Cerebellar nuclear complex (tissue), 1 donor: ENCODE results near the gene LPCAT3.
"Not testable (repeated sequence)": the region's sequence is repeated elsewhere in the genome, so short reads cannot be mapped to it uniquely, and the experiment has no call there.

Source experiments
- DNase-seq, 2 experiments: peaks; one replicate each; lab custom pipeline; 2025; lab: John Stamatoyannopoulos, UW

LPCAT3 gene, protein sequence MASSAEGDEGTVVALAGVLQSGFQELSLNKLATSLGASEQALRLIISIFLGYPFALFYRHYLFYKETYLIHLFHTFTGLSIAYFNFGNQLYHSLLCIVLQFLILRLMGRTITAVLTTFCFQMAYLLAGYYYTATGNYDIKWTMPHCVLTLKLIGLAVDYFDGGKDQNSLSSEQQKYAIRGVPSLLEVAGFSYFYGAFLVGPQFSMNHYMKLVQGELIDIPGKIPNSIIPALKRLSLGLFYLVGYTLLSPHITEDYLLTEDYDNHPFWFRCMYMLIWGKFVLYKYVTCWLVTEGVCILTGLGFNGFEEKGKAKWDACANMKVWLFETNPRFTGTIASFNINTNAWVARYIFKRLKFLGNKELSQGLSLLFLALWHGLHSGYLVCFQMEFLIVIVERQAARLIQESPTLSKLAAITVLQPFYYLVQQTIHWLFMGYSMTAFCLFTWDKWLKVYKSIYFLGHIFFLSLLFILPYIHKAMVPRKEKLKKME

DNA sequence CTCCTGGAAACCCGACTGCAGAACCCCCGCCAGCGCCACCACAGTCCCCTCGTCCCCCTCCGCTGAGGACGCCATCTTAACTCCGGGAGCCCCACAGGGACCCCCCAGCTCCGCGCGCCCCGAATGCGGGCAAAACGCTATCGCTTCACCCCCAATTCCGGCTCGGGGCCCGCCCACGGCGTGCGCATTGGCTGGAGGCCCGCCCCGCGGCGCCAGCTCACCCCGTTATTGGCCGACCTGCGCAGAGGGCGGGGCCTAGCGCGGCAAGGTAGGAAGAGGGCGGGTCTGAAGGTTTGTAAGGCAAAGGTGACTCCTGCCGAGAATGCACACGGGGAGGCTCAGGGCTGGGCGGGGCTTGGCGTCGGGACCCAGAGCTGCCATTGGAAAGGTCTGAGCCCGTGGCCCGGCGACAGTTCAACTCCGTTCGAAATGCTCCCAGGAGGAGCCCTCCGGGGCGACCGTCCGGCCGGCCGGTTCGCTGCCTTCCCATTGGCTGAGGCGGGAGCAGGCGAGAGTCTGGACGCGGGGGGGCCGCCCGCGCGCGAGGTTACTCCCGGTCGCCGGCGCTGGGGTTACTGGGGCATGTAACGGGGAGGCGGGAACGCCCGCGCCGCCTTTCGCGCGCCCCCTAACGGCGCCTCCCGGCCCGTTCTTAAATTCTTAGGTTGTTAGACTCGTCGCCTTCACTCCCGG, at the start of gene LPCAT3:
Gene LPCAT3, minus strand, starts transcription at position 127 of the 693 bp plus-strand sequence. Its CDS starts 52 bp downstream, at position 75.
- peak; percentile 92 to 98 for DNase-seq

DNA sequence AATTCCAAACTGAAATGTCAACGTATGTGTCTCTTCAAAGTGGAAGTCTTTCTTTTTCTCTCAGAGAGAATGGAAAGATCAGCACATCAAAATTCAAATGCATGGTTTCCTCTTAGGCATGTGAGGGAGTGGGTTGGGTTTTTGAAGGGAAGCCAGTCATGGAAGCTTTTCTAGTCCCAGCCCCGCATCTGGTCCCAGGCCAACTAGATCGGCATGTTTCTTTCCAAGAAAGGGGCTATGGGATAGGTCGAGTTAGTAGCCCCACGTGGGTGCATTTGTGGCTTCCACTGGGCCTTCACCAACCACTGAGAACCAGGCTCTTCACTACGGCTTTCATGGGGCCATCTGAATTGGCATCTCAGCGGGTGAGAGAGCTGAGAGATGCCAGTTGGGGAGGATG, 48.8 kb upstream of the LPCAT3 start:
- no peak for DNase-seq

DNA sequence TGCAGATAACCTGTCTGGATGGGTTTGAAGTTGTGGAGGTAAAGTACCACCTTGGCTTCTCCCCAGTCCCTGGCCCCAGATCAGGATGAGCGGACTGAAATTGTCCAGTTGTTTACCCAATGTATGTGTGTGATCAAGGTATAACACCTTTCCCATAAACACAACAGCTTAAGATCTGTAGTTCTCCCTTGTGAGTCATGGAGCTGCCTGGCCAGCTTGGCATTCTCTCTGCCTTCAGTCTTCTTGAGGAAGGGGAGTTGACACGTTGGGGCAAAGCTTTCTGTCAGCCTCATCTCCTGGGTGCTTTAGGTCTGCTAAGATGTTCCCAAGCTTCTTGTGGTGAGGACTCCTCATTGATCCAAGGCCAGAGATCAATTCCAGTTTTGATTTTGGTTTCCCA, 48.3 kb upstream of the LPCAT3 start:
- DNase-seq = no peak

DNA sequence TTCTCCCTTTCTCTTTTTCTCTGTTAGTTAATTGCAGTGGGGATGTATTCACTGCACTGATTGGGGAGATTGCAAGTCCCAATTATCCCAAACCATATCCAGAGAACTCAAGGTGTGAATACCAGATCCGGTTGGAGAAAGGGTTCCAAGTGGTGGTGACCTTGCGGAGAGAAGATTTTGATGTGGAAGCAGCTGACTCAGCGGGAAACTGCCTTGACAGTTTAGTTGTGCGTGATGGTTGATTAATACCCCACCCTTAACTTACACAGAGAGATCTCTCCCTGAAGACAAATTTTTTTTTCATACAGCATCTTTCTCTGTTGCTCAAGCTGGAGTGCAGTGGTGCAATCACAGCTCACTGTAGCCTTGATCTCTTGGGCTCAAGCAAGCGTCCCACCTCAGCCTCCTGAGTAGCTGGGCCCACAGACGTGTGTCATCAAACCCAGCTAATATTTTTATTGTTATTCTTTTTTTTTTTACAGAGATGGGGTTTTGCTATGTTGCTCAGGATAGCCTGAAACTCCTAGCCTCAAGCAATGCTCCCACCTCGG, 46.9 kb upstream of the LPCAT3 start:
- DNase-seq = no peak

DNA sequence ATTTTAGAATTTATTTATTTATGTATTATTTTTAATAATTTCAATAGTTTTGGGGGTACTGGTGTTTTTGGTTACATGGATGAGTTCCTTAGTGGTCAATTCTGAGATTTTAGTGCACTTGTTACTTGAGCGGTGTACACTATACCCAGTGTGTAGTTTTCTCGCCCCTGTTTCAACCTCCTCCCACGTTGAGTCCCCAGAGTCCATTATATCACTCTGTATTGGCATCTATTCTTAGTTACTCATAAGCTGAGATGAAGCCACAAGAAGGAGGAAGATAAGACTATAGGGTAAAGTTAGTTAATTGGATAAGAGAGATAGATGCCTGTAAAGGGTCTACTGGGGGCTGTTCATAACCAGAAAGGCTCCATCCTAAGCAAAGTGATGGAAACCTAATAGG, 46.2 kb upstream of the LPCAT3 start:
- DNase-seq = no peak

DNA sequence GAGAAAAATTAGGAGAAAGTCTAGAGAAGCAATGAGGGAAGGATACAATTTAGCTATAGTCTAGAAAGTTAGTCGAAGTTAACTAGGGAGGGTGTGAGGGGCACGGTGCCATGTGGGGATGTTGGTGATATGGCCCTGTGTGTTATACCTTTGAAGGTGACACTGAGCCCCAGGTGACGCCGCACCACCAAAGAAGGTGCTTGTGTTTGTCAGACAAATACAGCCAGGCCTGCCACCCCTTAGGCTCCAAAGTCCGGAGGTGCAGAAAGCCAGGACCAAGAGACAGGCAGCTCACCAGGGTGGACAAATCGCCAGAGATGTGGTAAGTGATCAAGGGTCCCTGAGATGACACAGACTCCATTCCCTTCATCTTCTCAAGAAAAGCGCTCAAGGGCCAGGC, 43.3 kb upstream of the LPCAT3 start:
- no peak for DNase-seq

DNA sequence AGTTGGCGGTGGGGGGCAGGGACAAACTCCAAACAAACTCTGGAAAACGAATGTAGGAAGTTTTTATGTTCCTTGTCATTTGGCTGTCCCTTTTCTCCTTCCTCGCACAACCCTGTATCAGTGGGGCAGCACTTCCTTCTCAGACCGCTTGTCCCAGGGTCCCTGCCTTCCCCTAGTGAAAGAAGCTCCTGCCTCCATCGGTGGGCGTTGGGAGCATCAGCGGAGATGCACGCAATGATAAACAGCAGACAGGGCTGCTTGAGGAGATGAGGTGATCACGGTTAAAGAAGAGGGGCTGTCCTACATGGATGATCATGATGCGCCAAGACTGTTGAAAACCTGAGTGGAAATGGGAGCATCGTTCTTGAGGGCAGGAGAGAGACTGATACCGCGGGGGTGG, 42.9 kb upstream of the LPCAT3 start:
- no peak for DNase-seq

DNA sequence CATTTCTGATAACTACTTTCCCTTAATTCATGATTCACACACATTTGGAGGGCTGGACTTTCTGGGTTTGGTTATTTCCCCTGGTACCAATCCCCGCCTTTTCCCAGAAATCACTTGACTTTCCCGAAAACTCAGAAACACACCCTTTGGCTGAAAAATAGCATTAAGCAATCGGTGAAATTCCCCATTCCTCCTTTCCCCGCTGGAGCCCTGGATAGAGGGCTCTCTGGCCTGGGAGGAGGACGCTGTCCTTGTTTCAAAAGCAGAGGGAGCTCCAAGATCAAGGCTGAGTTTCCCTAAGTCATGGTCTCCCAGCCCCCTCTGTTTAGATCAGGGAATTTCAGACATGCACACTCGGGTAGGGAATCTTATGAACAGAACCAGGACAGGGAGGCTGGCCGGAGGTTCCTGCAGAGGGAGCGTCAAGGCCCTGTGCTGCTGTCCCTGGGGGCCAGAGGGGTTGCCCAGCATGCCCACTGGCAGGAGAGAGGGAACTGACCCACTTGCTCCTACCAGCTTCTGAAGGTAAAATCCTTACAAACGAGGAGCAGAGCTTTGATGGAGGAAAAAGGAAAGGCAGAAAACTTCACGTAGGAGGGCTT, 42.2 kb upstream of the LPCAT3 start, which contains the start of gene C1S:
Gene C1S, plus strand, starts transcription at position 366 of the 602 bp plus-strand sequence. CDS start 1,195 bp downstream, outside the sequence.
- no peak for DNase-seq

DNA sequence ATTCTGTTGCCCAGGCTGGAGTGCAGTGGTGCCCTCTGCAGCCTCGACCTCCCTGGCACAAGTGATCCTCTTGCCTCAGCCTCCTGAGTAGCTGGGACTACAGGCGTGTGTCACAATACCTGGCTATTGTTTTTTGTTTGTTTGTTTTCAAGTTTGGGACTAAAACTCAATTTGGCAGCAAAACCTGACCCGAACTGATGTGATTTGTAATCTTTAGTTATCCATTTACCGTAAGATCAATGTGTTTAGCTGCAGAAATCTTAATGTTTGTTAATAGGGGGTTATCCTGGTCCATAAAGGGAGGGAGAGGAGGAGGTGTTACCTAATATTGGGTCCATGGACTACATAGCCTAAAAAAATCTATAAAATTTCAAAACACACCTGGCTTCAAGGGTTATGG, 41.5 kb upstream of the LPCAT3 start:
- no peak for DNase-seq

DNA sequence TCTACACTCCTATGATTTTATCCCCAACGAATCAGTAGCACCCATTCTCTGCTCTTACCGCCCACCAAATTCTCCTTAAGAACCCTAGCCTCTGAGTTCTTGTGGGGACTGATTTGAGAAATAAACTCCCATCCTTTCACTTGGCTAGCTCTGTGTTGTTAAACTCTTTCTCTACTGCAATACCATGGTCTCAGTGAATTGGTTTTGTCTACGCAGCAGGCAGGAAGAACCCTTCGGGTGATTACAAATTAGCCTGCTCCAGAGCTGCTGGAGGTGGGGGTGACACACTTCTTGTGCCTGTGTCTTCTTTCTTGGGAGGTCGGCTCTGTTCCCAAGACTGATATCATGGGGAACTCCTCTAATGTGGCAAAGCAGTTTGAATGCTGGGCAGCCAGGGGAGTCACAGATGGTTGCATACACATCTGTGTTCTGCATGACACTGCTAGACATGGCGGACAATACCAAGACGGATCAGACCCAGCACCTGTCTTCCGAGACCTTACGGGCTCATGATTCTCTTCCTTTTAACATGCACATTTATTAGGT, 40.6 kb upstream of the LPCAT3 start:
- DNase-seq = no peak

DNA sequence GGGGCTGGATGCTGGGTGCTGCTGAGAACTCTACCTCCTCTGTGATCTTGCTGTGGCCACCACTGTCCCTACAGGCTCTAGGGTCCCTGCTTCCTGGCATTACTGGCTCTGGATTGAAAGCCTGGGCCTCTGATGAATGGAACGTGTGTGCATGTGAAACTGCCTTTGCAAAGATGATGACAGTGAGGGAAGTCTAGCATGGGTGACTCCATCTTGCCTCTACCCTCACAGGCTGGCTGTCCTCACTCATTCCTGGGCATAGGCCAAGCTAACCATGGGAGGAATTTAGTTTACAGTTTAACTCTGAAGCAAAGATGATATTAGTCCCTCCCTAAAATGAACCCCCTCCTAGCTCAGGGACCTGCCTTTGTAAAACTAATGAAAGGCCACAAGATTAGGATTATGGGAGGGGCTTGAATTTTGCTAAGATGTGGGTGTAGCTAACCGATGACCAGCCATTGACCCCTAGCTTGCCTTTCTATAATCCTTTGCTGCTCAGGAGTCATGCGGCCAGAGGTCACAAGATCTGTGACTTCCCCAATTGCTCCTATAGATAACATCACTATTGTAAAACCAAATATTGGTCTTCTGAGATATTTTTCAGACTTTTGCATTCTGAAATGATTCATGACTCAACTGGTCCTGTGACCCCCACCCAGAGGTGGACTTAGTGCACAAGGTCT, 40.0 kb upstream of the LPCAT3 start:
- no peak for DNase-seq

DNA sequence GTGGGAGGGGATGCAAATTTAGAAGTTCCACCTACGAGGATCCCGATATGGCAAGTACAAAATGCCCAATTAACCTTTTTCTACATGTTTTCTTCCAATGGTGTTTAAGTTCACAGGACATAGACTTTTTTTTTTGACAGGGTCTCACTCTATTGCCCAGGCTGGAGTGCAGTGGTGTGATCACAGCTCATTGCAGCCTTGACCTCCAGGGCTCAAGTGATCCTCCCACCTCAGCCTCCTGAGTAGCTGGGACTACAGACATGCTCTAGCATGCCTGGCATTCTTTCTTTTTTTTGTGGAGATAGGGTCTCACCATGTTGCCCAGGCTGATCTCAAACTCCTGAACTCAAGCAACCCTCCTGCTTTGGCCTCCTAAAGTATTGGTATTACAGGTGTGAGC, 37.5 kb upstream of the LPCAT3 start:
- DNase-seq = not testable (repeated sequence)

DNA sequence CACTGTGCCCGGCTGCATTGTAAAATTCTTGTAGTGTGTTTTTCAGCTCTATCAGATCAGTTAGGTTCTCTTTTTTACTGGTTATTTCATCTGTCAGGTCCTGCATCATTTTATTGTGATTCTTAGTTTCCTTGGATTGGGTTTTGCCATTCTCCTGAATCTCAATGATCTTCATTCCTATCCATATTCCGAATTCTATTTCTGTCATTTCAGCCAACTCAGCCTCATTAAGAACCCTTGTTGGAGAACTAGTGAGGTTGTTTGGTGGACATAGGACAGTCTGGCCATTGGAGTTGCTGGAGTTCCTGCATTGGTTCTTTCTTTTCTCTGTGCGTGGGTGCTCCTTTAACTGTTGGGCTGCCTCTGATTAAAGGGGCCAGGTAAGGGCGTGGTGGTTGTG, 36.6 kb upstream of the LPCAT3 start:
- DNase-seq = no peak

DNA sequence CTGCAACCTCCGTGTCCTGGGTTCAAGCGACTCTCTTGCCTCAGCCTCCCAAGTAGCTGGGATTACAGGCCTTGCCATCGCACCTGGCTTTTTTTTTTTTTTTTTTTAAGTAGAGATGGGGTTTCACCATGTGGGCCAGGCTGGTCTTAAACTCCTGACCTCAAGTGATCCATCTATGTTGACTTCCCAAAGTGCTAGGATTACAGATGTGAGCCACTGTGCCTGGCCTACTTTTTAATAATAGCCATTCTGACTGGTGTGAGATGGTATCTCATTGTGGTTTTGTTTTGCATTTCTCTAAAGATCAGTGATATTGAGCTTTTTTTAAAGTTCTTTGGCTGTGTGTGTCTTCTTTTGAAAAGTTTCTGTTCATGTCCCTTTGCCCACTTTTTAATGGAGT, 31.7 kb upstream of the LPCAT3 start:
- not testable (repeated sequence) for DNase-seq

DNA sequence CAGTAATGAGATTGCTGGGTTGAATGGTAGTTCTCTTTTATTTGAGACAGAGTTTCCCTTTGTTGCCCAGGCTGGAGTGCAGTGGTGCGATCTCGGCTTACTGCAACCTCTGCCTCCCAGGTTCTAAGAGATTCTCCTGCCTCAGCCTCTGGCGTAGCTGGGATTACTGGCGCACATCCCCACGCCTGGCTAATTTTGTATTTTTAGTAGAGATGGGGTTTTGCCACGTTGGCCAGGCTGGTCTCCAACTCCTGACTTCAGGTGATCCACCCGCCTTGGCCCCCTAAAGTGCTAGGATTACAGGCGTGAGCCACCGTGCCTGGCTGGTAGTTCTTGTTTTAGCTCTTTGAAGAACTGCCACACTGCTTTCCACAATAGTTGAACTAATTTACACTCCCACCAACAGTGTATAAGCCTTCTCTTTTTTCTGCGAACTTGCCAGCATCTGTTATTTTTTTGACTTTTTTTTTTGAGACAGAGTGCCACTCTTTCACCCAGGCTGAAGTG, 31.2 kb upstream of the LPCAT3 start:
- DNase-seq = not testable (repeated sequence)

DNA sequence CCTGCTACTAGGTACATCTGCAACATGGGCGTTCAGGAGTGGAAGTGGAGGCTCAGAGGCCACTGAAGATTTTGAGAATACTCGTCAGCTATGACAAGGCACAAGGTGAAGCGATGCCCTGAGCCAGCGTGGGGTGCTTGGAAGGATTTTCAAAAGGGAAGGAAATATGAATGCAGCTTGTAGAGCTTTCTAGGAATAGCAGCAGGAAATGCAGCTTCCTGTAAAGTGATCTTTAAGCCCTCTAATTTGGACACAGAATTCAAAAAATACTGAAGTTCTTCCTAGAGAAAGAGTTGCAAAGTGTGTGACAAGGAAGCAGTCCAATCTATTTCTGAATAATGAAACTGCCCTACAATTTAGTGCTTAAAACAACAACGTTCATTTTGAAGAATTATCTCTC, 29.0 kb upstream of the LPCAT3 start:
- no peak for DNase-seq

DNA sequence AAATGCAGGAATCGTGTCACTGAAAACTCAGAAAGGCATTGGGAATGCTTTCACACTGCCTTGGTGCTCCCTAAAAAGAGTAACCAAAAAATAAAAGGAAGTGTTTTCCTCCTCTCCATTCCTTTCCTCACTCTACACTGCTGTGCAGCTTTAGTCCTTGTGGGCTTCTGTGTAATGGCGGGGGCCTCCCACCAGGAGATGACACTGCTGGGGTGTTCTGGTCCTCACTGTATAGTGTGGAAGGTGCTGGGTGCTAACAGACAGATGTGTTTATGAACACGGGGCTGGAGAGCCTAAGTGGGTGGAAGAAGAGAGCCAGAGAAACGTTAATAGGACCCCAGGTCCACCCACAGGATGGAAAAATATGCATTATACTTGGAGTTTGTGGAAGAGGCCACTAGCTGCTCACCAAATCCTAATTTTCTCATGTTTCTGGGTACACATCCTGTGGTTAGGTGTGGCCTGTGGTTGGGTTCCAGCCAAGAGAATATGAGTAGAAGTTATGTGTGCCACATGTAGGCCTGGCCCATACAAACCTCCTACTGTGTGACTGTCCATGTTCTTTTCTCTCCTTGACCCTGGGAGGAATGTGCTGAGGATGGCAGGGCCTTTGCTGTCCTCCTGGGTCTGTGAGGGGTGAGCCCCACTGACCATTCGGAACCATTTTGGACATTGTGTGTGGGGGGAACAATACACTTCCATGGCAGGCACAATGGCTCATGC, 28.3 kb upstream of the LPCAT3 start:
- no peak for DNase-seq

DNA sequence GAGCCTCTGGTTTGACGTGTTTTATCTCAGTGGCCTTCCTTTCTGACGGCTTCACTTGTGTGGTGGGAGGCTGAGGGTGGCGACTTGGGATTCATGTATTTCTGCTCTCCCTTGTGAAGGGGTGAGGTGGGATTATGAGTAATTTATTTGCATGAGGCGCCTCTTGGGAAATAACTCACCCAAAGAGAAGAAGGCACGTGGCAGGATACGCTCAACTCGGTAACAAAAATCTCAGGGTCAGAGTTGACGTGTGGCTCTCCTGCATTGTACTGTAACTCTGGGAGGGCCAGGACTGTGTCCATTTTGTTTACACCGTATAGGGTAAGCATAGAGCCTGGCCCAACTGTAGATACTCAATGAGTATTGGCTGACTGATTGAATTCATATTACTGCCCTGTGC, 27.6 kb upstream of the LPCAT3 start:
- no peak for DNase-seq

DNA sequence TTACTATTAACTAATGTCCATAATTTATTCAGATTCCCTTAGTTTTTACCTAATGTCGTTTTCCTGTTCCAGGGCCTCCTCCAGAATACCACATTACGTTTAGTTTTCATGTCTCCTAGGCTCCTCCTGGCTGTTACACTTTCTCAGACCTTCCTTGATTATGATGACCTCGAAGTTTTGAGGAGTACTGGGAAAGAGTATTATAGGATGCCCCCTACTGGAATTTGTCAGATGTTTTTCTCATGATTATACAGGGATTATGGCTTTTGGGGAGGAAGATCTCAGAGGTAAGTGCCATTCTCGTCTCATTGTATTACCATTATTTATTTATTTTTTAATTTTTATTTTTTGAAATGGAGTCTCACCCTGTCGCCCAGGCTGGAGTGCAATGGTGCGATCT, 24.6 kb upstream of the LPCAT3 start:
- peak in 1 of 2 experiments; percentile 16 for DNase-seq

DNA sequence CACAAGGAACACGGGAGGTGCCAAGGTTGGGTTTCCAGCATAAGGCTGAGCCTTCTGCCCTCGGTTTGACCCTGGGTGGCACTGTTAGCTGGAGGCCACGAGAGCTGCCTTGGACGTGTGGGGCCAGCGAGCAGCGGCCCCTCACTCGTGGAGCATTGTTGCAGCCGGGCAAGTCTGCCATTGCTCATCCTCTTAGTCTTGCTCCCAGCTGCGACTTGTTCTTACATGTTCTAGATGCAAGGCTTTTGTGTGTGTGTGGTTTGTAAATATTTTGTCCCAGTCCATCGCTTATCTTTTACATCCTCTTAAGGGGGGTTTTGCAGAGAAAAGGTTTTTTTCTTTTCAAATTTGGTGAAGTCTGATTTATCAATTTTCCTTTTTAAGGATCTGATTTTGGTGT, 21.1 kb upstream of the LPCAT3 start:
- no peak for DNase-seq

DNA sequence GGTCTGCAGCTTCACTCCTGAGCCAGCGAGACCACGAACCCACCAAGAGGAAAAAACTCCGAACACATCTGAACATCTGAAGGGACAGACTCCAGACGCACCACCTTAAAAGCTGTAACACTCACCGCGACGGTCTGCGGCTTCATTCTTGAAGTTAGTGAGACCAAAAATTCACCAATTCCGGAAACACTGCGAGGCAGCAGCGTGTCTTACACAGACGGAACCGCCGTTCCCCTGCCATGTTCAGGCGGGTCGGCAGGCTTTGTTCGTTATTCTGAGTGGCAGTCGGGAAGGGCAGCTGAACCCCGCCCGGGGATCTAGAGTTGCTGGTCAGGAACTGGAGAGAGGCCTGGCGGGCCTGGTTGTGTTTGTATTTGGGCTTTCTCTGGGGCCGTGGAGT, 20.3 kb upstream of the LPCAT3 start:
- no peak for DNase-seq
